Endodermal cell (in vitro differentiated cells): ENCODE measurements around the gene ALDH3B1. TPM values are rescaled to one million over a fixed set of nuclear protein-coding genes. Genes with fewer than 3 reads are reported as not detected.

Experiments used
- DNase-seq: peaks from one replicate; pipeline ENCODE4 v3.0.0-alpha.2; 2017
- H3K27ac ChIP-seq: 2 replicates; pipeline ENCODE4 v1.5.1; 2013; ENCODE audit warnings: mild to moderate bottlenecking, low read depth, low read length, moderate library complexity
- H3K27me3 ChIP-seq: 2 replicates; pipeline ENCODE4 v1.6.1; 2013; ENCODE audit warnings: mild to moderate bottlenecking, low read length, moderate library complexity; ENCODE audit not compliant: insufficient read depth, control insufficient read depth, poor library complexity, severe bottlenecking
- H3K36me3 ChIP-seq: 2 replicates; pipeline ENCODE4 v1.7.0; 2013; ENCODE audit warnings: mild to moderate bottlenecking, low read length, moderate library complexity; ENCODE audit not compliant: control insufficient read depth, insufficient read depth
- H3K4me1 ChIP-seq: one replicate; pipeline ENCODE4 v1.7.0; 2013; ENCODE audit warnings: low read length; ENCODE audit not compliant: control insufficient read depth, insufficient read depth
- H3K4me3 ChIP-seq: 2 replicates; pipeline ENCODE4 v1.5.1; 2013; ENCODE audit warnings: mild to moderate bottlenecking, low read length, moderate library complexity
- H3K9ac ChIP-seq: 2 replicates; pipeline ENCODE4 v1.6.1; 2013; ENCODE audit warnings: mild to moderate bottlenecking, low read length, moderate library complexity; ENCODE audit not compliant: poor library complexity, severe bottlenecking; ENCODE audit errors: extremely low read depth
- H3K9me3 ChIP-seq: 2 replicates; pipeline ENCODE4 v1.6.1; 2013; ENCODE audit warnings: mild to moderate bottlenecking, low read length, moderate library complexity; ENCODE audit not compliant: control insufficient read depth
- H3K27ac Mint-ChIP-seq: 2 replicates; pipeline ENCODE4 v1.8.0; 2020; ENCODE audit warnings: mixed read lengths
- H3K27me3 Mint-ChIP-seq: 2 replicates; pipeline ENCODE4 v1.8.0; 2021; ENCODE audit warnings: mild to moderate bottlenecking, mixed read lengths; ENCODE audit not compliant: insufficient read depth
- H3K36me3 Mint-ChIP-seq: 2 replicates; pipeline ENCODE4 v1.8.0; 2020; ENCODE audit warnings: low read depth, mixed read lengths
- H3K4me1 Mint-ChIP-seq: 2 replicates; pipeline ENCODE4 v1.8.0; 2020; ENCODE audit warnings: mixed read lengths
- H3K4me3 Mint-ChIP-seq: 2 replicates; pipeline ENCODE4 v1.8.0; 2020; ENCODE audit warnings: mild to moderate bottlenecking, moderate library complexity, mixed read lengths
- H3K9me3 Mint-ChIP-seq: 2 replicates; pipeline ENCODE4 v1.8.0; 2020; ENCODE audit warnings: mild to moderate bottlenecking, mixed read lengths
- WGBS, 2 experiments: methylation state at CpG; one replicate each; pipeline versions ENCODE4 v1.1.5 to v1.1.7; 2013; ENCODE audit warnings: missing lambda C conversion rate in 2 of 2, mixed read lengths in 1 of 2; ENCODE audit not compliant: insufficient coverage in 1 of 2, insufficient read length in 1 of 2; 5-methylcytosine and 5-hydroxymethylcytosine counted together
- total RNA-seq, 2 donors: library from RNA; stranded (reverse); fragmentation: NEBNext Ultra II Directional in 1 of 2; extraction: Animal tissue kit (Norgen Biotek cat#: 25700) in 1 of 2; gene quantifications; 2 replicates in 1 of 2; 3 replicates in 1 of 2; pipeline ENCODE4 v1.2.1, GENCODE V29; 2021
- TF ChIP-seq, protein P1 (sequence below): fragments of 200-600 bp; sonication (generic); conservative IDR thresholded peaks from 2 replicates; pipeline ENCODE4 v1.5.0; 2021; ENCODE audit warnings: antibody characterized with exemption, mild to moderate bottlenecking

ALDH3B1 gene
- total RNA-seq, 2 donors from 2014 or later, result 0.11 TPM; not detected in 1

DNA sequence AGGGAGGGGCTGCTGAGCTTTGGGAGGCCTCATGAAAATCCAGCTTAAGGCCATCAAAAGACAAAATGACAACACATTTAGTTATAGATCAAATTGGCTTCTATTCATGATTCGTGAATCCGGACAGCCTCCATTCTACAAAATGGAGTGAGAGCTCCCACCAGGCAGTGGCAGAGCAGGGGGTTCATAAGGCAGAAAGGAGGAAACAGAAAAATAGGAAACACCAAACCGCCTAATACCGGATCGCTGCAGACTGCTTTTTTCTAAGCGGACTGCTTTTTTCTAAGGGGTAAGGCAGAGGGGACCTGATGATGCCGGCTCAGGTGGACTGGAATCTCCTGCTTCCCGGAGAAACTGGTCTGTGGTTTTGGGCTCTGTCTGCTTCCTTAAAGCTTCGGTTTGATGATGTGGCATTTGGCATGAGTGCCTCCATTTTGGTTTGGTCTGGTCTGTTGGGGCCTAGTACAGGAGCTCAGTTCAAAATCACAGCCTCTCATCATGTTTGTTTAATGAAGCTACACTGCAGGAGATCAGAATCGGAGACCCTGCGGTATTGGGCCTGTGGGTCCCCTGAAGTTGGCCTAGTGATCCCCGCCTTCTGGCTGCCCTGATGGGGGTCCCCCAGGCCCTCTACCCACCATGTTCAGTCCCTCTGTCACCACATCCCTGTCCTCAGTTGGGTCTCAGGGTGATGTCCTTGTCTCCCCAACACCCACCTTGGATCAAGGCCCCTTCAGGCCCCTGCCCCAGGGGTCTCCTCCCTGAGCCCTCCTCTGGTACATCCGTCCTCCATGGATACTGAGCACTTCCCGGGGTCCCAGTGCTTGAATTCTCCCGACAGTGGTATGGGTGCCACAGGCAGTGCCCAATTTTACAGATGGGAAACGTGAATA, 1.2 kb downstream of the ALDH3B1 start:
- Mint-ChIP-seq H3K9me3 (peaks cover 10% of the 10 kb centered on the region), H3K4me1 (no peaks in the 10 kb centered on the region), H3K36me3 (no peaks in the 10 kb centered on the region), H3K27me3 (no peaks in the 10 kb centered on the region), H3K4me3 (no peak overlapping the region), H3K27ac (no peak overlapping the region)
- Histone ChIP-seq H3K36me3 (no peaks in the 10 kb centered on the region), H3K9ac (no peak overlapping the region), H3K9me3 (no peaks in the 10 kb centered on the region), H3K27me3 (no peaks in the 10 kb centered on the region), H3K27ac (peak overlapping the region; percentile 72), H3K4me3 (no peak overlapping the region), H3K4me1 (no peaks in the 10 kb centered on the region)
- 92 to 93% methylated on average over 13 to 16 of the region's 16 CpGs for WGBS, 2 experiments
- DNase-seq, result no peak
- TF ChIP-seq, protein P1, sequence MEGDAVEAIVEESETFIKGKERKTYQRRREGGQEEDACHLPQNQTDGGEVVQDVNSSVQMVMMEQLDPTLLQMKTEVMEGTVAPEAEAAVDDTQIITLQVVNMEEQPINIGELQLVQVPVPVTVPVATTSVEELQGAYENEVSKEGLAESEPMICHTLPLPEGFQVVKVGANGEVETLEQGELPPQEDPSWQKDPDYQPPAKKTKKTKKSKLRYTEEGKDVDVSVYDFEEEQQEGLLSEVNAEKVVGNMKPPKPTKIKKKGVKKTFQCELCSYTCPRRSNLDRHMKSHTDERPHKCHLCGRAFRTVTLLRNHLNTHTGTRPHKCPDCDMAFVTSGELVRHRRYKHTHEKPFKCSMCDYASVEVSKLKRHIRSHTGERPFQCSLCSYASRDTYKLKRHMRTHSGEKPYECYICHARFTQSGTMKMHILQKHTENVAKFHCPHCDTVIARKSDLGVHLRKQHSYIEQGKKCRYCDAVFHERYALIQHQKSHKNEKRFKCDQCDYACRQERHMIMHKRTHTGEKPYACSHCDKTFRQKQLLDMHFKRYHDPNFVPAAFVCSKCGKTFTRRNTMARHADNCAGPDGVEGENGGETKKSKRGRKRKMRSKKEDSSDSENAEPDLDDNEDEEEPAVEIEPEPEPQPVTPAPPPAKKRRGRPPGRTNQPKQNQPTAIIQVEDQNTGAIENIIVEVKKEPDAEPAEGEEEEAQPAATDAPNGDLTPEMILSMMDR, result no peak

DNA sequence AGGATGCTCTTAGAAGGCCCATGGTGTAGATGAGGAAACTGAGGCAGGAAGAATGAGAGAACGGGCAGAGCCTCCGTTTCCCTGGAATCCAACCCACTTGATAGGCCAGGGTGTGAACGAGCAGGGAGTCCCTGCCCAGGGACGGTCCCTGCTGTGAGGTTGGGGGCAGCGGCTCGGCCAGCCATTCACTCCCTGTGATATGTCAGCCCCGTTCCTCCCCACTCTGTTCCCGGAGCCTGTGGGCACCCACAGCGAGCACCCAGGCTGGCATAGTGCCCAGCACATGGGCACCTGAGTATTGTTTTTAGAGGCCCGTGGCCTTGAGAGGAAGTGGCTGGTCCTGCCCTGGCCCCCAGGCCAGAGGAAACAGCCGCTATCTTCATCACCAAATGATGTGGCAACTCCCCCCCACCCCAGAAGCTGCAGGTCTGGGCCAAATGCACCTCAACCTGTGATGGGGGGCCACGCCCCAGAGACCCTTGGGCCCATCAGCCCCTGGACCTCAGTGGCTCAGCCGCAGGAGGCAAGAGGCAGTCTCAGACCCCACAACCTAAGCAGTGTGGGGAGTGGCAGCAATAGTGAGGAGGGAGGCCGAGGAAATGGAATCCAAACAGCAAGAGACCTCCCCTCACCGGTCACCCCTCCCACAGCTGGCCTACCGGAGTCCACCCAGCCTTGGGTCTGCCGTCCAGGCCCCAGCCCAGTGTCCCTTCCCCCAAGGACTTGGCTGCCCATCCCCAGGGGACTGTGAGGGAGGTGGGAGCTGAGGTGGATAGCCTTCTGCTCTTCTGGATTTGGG, 2.1 kb downstream of the ALDH3B1 start:
- no peak overlapping the region for H3K4me3 ChIP-seq
- 91 to 100% methylated on average over 2 to 17 of the region's 17 CpGs for WGBS, 2 experiments
- H3K27me3 ChIP-seq, result no peaks in the 10 kb centered on the region
- Mint-ChIP-seq H3K36me3 (no peaks in the 10 kb centered on the region), H3K27ac (no peak overlapping the region), H3K9me3 (peaks cover 10% of the 10 kb centered on the region), H3K4me1 (no peaks in the 10 kb centered on the region), H3K27me3 (no peaks in the 10 kb centered on the region), H3K4me3 (no peak overlapping the region)
- TF ChIP-seq, protein P1, result no peak
- H3K27ac ChIP-seq, result peak overlapping the region; percentile 67
- H3K36me3 ChIP-seq, result no peaks in the 10 kb centered on the region
- DNase-seq, result no peak
- no peak overlapping the region for H3K9ac ChIP-seq
- no peaks in the 10 kb centered on the region for H3K9me3 ChIP-seq
- H3K4me1 ChIP-seq, result no peaks in the 10 kb centered on the region

DNA sequence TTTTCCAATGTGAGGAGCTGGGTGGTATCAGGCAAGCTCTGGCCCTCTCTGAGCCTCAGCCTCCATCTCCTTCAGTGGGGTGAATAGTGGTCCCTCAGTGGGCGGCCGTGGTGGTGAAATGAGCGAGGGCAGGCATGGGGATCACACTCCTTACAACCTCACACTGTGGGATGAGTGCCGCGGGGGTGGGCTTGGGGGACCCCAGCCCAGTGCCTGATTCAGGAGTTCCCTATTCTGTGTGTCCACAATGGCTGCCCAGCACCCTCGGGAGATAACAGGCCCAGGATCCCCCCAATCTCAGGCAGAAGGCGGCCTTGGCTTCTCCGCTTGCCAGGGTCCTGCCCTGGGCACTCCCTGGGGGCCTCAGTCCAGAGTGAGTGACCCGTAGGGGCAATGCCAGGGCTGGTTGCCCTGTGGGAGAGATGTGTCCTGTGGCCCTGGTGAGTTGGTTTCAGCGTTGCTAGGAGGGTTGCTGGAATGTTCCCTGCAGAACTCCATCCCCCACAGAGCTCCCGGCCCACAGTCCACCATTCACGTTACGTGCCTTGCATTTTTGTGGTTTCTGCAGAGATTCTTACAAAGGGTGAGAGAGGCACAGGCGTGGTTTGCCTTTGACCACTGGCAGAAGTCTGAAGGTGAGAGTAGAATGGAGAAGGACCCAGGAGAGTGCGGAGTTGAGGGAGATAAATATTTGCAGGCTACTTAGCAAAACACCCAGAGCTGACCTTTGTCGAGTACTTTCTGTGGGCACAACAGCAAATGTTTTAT, 2.9 kb downstream of the ALDH3B1 start:
- no peaks in the 10 kb centered on the region for H3K9me3 ChIP-seq
- TF ChIP-seq, protein P1, result no peak
- peak overlapping the region; percentile 67 for H3K27ac ChIP-seq
- H3K36me3 ChIP-seq, result no peaks in the 10 kb centered on the region
- H3K4me1 Mint-ChIP-seq, result no peaks in the 10 kb centered on the region
- 87 to 89% methylated on average over 10 to 16 of the region's 16 CpGs for WGBS, 2 experiments
- H3K27me3 ChIP-seq, result no peaks in the 10 kb centered on the region
- no peaks in the 10 kb centered on the region for H3K27me3 Mint-ChIP-seq
- no peak overlapping the region for H3K4me3 ChIP-seq
- no peaks in the 10 kb centered on the region for H3K4me1 ChIP-seq
- H3K27ac Mint-ChIP-seq, result no peak overlapping the region
- H3K36me3 Mint-ChIP-seq, result no peaks in the 10 kb centered on the region
- DNase-seq, result no peak
- no peak overlapping the region for H3K9ac ChIP-seq
- peaks cover 10% of the 10 kb centered on the region for H3K9me3 Mint-ChIP-seq
- H3K4me3 Mint-ChIP-seq, result no peak overlapping the region
